Measurements from ENCODE around the gene CASTOR1.
A peak's percentile ranks its signal among the peaks of the same experiment; 100 is the strongest.

Gene CASTOR1

DNA sequence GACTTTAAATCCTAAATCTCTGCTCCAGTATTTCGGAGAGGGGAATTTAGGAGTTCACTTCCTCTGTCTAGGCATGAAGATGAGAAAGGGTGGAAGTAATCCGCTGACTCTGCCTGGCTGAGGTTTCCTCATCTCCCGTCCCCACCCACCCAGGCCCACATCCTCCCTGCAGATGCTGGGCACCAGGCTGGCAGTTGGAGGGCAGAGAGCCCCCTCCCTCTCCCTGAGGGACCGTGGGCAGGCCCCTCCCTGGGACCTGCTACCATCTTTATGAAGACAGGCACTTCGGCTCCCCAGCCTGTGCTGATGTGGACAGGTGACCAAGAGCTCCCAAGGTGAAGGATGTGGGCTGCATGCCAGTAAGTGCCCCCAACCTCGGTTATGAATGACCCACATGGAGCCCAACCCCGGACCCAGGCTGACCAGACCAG lies 6.7 kb downstream of the CASTOR1 start:
- no peak for DNase-seq

DNA sequence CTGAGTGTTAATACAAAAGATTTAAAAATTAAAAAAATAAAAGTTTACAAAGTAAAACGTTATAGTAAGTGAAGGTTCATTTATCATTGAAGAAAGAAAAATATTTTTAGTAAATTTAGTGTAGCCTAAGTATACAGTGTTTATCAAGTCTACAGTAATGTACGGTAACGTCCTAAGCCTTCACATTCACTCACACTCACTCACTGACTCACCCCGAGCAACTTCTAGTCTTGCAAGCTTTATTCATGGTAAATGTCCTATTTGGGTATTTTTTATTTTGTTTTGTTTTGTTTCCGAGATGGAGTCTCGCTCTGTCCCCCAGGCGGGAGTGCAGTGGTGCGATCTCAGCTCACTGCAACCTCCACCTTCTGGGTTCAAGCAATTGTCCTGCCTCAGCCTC lies 8.8 kb downstream of the CASTOR1 start:
- DNase-seq = no peak

DNA sequence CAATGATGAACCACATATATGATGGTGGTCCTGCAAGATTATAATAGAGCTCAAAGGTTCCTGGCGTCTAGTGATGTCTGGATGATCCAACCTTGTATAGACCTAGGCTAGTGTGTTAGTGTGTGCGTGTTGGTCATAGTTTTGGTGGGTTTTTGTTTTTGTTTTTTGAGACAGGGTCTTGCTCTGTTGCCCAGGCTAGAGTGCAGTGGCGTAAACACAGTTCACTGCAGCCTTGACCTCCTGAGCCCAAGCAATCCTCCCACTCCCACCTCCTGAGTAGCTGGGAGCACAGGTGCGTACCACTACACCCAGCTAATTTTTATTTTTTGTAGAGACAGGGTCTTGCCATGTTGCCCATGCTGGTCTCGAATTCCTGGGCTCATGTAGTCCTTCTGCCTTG lies 9.4 kb downstream of the CASTOR1 start:
- DNase-seq = no peak

DNA sequence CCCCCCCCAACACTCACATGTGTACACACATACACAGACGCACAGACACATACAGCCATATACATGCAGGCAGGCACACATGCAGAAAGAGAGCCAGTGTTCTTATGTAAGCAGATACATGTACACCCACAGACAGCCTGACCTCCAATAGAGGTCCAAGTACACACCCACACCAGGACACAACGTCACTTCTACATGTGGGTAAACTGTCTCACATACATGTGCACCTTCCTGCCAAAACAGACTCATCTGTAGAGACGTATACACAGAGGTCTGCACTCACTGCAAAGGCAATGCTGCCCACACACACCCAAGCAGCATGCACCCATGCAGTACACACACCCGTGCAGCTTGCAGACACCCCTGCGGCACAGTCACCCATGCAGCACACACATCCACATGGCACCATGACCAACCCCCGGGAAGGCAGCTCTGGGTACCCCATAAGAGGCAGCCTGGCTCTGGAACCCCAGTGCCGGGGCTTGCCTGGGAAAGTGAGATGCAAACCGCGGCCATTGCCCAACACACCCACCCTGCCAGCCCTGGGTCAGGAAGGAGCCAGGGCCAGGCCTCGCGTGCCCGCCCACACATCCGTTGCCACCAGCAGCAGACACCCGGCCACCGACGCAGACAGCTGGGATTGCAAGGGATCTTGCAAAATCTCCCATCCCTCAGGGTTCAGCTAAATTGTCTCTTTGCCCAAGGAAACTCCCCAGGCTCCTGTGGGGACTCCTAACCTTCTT lies 10.1 kb downstream of the CASTOR1 start:
- no peak for DNase-seq

DNA sequence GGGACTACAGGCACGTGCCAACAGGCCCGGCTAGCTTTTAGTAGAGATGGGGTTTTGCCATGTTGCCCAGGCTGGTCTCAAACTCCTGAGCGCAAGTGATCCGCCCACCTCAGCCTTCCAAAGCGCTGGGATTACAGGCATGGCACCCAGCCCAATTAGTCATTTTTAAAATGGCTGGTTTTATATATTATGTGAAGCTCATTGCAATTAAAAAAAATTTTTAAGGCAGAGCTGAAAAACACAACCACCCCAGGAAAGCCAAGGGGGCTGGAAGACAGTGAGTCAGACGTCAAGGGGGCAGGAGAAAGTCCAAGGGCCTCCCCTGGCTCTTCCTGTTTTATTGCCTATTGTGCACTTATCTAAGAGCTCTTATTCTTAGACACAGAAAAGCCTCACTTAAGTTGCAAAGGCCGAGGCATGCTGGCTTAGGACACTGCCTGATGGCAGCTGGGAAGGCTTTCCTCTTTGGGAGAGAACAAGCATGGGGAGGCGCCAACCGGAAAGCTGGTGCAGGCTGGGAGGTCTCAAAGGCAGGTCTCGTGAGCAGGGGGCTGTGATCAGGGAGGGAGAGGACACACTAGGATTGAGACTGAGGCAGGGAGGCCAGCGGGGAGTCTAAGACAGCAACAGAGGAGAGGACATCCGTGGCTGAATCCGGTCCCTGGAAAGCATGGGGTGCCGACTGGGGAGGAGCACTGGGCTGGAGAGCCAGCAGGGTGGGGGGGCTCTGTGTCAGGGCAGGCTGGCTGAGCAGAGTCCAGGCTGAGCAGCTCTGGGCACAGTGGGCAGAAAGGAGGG lies 11.6 kb downstream of the CASTOR1 start:
- DNase-seq = peak; percentile 47

DNA sequence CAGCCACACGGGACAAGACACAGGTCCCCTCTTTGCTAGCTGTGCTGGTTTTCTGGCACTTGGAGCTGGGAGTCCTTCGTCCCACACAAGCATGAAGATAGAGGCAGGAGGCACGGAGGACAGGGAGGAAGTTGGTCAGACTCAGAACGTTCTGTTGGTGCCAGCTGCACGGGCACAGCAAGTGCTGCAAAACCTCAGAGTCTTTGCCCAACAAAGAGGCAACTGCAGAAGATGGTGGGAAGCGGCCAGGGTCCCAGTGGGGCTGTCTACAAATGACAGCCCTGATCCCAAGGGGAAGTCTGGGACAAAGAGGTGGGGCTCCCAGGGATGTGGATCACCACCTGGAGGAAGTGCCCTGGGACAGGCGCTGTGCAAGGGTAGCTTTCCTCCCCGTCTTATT lies 13.3 kb downstream of the CASTOR1 start:
- DNase-seq = no peak

DNA sequence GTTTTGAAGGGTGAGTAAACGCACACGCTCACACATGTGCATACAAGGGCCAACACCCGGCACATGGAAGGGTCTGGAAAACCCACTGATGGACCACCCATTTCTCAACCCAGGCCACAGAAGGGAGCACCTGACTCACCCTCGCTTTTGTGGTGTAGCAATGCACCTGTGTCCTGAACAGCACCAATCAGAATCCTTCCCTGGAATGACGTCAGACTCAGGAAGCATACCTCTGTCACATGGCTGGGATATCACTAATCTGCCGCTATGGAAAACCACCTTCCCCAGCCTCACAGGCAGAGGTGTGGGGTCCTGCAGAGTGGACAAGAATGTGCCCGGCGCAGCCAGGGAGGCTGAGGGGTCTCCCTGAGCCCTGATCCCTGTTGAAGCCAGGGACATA lies 13.7 kb downstream of the CASTOR1 start:
- DNase-seq = no peak

DNA sequence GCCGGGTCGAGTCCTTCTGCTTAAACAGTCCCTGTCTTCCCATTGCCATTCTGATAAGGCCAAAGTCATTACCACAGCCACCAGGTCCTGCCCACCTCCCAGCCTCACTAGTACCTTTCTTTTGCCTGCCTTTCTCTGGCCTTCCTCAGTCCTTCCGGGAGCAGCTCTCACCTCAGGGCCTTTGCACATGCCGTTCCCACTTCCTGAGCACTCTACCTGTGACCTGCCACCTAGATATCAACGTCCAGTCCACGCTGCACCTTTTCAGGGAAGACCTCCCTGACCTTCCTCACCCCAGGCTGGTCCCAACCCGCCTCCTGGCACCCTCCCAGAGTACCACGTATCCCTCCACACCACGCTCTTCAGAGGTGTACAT lies 14.9 kb downstream of the CASTOR1 start:
- no peak for DNase-seq

DNA sequence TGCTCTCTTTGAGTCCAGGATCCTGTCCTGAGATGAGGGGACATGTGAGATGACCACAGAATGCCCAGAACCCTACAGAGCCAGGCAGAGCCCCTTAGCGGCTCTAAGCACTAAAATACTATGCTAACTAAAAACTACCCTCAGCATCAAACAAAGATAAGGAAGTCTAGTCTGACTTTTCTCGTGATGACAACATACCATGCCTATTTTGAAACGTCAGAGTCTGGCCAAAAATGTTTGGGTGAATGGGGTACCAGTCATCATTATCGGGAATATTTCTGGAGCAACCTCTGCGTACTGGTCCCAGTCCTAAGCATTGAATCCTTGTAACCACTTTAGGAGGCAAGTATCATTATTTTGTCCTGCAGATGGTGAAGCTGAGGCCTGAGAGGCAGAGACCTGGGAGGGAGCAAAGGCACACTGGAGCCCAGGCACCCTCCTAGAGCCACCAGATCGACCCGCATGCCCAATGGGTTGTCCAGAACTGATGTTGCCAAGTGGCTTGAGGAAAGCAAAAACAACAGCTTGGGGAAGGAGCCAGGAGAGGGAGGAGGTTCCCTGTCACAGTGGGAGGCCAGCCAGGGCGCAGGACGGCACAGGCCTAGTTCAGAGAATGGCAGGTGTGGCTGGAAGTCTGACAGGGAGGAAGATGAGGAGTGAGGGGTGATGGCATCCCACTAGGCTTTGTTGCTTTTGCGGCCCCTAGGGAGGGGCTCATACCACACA lies 15.4 kb downstream of the CASTOR1 start:
- no peak for DNase-seq

DNA sequence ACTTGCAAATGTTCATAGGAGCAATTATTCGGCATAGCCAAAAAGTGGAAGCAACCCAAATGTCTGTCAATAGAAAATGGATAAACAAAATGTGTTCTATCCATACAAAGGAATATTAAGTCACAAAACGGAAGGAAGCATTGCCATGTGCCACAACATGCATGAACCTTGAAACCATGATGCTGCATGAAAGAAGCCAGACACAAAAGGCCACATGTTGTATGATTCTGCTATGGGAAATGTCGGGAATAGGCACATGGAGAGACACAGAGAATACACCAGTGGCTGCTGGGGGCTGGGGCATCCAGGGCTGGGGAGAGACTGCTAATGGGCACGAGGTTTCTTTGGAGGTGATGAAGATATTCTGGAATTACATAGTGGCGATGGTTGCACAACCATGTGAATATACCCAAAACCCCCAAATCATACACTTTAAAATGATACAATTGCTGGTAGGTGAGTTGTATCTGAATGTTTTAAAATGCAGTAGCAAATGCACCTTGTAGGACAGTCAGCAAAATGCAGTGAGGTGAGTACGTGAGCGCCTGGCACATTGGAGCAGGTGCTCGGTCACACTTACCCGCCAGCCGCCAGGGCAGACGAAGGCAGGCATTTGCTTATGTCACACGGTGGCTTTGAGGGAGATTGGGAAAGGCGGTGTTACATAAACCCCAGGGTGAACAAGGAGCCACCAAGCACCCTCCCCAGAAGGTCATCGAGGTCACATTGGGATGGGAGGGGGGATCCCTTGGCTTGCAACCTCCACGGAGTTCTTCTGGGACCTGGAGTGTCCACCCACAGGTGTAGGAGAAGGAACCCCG lies 16.3 kb downstream of the CASTOR1 start:
- DNase-seq = no peak

DNA sequence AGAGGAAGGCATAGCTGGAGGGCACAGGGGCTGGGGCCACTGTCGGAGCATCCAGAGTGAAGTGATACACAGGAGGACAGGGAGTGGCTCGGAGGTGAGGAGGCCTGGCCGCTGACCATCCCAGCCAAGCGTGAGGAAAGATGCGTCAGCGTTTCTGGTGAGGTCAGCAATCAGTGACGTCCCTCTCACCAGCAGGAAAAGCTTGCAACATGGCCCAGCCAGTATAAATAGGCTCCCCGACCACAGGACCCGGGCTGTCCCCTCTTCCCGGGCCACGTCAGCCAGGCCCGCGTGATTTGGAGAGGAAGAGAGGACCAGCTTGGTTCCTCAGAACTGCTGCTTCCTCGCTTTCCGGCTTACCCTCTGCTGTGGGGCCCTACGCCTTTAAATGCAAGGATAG lies 18.5 kb downstream of the CASTOR1 start:
- peak; percentile 77 for DNase-seq

DNA sequence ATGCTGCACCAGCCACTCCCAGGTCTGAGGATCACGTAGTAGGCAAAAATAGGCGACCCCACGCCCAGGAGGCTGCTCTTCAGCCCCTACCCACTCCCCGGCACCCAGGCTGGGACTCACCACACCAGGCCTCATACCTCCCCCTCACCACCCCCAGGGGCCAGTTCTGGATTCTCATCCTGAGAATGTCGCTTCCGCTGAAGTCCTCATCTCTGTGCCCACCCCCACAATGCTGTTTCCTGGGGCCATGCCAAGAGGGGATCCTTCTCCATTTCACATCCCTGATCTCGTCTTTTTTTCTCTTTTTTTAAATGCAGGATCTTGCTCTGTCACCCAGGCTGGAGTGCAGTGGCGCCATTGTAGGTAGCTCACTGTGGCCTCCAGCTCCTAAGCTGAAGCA lies 21.0 kb downstream of the CASTOR1 start:
- DNase-seq = no peak

DNA sequence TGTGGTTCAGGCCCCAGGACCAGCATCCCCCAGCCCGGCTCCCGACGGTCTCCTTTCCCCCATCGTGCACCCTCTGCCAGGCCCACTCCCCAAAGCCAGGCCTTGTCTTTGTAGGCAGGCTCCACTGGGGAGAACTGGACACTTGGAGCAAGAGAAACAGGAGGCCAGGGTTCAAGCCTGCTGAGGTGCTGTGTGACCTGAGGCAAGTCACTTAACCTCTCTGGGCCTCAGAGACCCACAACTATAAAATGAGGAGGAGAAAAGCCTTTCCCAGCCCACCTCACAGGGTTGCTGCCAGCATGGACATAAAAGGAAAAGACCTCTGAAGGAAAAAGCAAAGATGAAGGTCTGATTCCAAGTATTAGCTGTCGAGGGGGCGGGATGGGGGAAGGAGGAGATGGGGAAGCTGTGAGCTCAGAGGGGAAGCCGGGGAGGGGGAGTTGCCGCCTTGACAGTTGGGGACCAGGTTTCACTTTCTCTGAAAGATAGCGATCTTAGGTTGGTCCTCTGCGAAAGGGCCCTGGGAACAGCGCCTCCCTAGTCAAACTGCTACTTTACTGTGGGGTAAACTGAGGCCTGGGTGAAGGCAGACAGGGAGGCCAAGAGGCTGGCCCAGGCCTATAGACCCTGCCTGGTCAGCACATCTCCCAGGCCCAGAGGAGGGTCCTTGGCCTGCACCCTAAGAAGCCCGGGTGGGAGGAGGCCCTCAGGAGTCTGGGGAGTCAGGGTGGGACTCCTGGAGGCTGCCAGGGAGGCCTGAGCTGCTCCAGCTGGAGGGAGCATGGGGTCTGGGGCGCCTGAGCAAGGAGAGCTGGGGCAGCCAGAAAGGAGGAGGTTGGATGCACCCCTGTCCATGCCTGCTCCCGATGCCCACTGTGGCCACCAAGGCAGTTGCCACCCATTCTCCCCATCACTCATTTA lies 21.7 kb downstream of the CASTOR1 start:
- DNase-seq = no peak

DNA sequence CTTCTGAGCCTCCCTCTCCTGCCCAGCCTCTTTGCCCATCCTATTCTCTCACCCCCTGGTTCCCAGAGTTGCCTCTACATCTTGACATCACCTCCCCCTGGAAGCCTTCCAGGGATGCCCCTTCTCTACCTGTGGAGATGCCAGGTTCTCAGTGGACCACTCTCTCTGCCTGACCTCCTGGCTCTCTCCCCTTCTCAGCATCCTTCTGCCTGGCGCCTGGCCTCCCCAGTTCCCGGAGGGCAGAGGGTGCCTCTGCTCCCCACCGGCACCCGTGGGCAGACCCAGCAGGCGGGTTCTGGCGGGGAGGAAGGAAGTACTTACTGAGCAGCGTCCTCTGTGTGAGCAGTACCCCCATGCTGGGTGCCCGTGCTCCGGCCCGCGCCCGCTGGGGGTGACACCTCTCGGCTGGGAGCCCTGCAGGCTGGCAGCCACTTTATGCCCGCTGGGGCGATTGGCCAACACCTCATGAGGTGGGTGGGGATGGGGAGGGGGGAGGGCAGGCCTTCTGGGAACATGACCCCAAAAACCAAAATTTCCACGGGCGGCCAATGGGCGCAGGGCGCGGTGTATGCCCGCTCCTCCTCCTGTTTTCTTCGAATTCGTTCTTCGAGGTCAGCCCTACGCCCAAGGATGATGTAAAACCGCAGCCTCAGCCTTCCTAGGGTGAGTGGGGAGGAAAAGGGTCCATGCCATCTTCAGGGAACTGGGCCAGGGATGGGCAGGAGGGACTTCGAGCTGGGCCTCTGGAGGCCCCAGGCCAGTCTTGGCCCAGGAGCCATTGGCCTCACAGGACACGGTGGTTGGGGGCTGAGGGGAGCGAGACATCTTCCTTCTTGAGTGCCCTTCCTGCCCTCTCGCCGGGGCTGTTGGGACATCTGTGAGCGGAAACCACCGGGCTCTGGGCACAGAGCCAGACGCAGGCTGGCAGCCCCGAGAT lies 22.6 kb downstream of the CASTOR1 start, which contains the start of gene OSM:
TSS of gene OSM (minus strand) at position 407 of the 937 bp plus-strand sequence. CDS start at position 355, 52 bp downstream.
- DNase-seq = no peak

DNA sequence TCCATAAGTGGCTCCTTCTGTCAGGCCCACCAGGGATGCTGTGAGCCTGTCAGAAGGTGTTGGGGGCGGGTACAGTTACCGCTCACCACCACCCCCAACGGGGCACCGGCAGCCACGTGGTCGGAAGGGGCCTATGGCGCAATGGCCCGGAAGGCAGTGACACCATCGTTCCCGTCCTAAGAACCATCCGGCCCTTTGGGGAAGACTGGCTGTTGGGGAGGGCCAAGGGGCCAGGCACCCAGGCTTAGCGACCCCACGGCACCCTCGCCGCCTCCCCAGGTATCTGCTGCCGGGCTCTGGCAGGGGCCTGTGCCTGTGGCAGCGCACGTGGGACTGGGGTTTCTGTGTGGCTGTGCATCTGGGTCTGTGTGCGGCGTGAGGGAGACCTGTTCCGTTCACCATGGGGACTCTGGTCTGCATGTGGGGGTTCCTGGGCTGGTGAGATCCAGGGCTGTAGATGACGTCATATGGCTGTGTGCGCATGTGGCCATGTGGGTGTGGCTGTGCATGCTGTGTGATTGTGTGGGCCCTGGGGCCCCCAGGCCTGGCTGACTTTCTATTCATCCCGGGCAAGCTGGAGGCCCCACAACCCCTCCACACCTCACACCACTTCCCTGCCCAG lies 23.4 kb downstream of the CASTOR1 start:
- no peak for DNase-seq

DNA sequence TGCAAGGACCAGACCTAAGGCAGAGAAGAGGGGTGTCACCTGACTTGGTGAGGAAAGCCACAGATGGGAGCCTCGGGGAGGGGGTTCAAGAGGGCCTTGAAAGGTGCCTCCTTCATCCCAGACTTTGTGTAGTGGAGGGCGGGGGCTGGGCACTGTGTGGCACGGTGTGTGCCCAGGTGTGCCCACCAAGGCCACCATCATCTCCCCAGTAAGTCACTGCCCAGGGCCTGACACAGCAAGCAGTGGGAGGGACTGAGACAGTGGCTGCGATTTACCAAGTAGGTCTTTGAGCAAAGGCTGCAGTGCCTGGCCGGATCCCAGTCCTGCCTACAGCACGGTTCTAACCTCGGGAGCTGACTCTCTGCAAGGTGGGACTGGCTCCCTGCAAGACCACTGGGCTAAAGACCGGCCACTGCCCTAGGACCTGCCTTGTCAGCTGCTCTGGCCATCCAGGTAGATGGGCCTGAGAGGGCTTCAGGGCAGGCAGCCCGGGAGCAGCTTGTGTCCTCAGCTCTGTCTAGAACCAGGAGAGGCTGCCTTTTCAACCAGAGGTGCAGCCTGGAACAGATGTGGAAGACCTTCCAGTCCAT lies 24.1 kb downstream of the CASTOR1 start:
- DNase-seq = no peak

DNA sequence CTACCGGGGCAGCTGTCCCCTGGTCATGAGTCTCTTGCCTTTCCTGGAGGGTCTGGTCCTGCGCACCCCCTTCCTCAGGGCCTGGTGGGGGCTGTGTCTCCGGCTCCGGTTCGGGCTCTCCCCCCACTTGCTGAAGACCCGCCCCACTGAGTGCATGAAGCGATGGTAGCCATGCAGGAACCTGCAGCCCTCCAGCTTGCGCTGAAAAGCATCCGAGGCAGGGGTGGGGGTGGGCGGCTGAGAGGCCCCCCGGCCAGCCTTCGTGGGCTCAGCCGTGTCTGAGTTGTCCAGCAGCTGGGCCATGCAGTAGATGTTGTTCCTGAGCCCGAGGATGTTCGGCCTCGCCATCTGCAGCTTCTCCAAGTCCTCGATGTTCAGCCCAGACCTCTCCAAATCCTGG lies 25.4 kb downstream of the CASTOR1 start:
- DNase-seq = no peak

DNA sequence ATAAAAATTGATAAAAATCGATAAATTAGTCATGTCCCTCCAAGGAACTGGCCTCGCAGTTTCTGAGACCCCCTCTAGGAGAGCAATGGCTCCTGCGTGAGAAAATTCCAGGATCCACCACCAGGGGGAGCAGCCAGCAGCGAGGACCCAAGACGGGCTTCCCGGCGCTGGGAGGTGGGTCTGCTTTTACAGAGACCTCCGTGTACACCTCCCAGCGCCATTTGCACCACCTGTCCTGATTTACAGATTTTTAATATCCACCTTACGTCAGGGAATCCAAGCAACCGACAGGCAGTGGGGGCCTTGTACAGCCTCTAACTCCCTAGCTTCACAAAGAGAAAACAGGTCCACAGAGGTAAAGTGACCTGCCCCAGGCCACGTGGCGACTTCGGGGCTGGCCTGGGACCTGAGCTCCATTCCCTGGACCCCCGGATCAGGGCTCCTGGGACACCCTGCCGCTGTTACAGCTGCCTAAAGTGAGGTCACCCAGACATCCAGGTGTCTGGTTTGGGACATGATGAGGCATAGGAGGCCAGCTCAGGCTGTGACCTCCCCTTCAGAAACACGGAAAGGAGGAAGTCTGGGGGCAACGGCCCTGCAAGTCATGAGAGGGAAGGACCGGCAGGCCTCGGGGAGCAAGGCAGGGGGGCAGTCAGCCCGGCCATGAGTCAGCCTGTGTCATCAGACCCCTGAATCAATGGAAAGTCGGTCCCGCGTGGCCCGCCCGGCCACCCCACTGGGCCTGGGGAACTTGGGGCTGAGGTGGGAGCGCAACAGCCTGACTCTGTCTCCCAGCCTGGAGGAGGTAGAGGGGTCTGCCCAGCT lies 26.2 kb downstream of the CASTOR1 start:
- DNase-seq = no peak

DNA sequence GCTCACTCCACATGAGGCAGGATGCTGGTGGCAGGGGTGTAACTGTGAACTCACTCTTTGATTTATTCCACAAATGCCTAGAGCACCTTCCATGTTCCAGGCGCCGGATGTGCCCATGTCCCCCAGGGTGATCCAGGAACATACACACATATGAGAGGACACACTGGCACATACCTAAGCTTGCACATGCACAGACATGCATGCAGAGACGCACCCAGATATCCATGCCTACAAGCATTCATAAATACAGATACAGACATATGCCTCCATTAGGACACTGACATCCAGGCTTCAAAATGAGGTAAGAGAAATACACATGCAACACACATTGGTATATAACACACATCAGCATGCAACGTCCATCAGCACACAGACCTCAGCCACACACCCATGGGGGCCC lies 27.2 kb downstream of the CASTOR1 start:
- DNase-seq = no peak
